HAP-1 (cell line): ENCODE data around the gene SMAD3.

Experiments
- DNase-seq, 2 experiments: peaks; one replicate each; pipeline ENCODE4 v3.0.0-alpha.2; 2016 to 2020; ENCODE audit warnings: low spot score in 2 of 2
- H3K27me3 ChIP-seq: fragments of 250-450 bp; sonication (Bioruptor Pico); 2 replicates; pipeline ENCODE4 v1.5.1; 2020; ENCODE audit warnings: low read depth, mild to moderate bottlenecking, moderate library complexity
- H3K36me3 ChIP-seq: fragments of 250-450 bp; sonication (Bioruptor Pico); replicated peaks from 2 replicates; pipeline ENCODE4 v1.5.1; 2020; ENCODE audit warnings: mild to moderate bottlenecking
- H3K4me1 ChIP-seq: fragments of 250-450 bp; sonication (Bioruptor Pico); 2 replicates; pipeline ENCODE4 v1.5.1; 2020; ENCODE audit warnings: mild to moderate bottlenecking
- H3K4me3 ChIP-seq: fragments of 250-450 bp; sonication (Bioruptor Pico); 2 replicates; pipeline ENCODE4 v1.5.1; 2020; ENCODE audit warnings: mild to moderate bottlenecking, moderate library complexity
- H3K9me3 ChIP-seq: fragments of 250-450 bp; sonication (Bioruptor Pico); 2 replicates; pipeline ENCODE4 v1.5.1; 2020; ENCODE audit warnings: mild to moderate bottlenecking, moderate library complexity
- in situ Hi-C: fragments of 300-500 bp; cut with MboI; formaldehyde crosslinking; loops from 3 replicates; pipeline ENCODE4 v1.14.3; 2020; ENCODE audit warnings: low sequenced_read_pairs, inconsistent platforms, mixed read lengths

Gene SMAD3

GRCh38 chr15:67137951-67138848, 72.8 kb downstream of the SMAD3 start:
- in situ Hi-C loops = no loop called here
- Histone ChIP-seq H3K4me1 (peaks cover 4% of the 10 kb centered on the region), H3K9me3 (no peaks in the 10 kb centered on the region), H3K36me3 (no peaks in the 10 kb centered on the region), H3K27me3 (no peaks in the 10 kb centered on the region), H3K4me3 (no peak overlapping the region)
- no peak for DNase-seq

DNA sequence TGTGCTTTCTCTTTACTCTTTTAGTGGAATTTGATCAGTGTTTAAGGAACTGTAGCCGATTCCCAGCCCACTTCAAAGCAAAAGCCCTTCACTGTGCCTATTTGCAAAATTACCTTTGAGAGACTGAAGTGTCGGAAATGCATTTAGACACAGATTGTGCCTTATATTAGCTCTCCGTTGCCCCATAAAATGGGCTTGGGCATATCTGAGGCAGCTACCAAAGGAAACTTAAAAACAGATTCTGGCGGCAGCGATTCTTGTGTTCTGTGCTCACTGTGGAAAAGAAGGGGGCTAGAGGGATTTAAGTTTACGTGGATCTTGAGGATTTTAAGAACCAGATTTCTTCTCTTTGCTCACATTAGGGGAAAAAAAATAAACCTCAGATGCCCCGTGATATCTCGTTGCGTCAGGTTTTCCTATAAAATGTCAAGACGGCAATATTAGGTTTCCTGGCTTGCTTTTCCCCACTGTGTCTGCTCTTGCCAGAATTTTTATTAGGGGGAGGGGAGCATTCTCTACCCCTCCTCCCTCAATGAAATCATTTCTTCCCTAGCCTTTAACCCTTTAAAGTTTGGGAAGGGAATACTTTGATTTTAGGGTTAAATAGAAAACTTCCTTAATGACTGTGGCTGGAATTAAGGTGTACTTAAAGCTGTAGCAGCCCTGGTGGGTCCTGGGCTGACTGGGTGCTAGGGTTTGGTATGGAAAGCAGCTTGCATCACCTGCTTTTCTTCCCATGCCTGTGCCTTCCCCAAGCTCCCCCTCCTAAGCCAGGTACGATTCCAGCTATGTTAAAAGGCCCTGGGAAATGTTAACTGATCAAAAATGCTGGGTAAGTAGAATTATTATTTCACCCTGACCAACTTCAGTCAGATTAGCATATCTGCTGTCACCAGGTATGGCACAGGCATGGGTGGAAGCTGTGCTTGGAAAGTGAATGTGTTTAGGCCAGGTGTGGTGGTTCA, 73.8 kb downstream of the SMAD3 start:
- no peak for DNase-seq
- in situ Hi-C loops = no loop called here
- H3K4me1 ChIP-seq = peaks cover 4% of the 10 kb centered on the region
- H3K4me3 ChIP-seq = no peak overlapping the region
- H3K36me3 ChIP-seq = no peaks in the 10 kb centered on the region
- H3K9me3 ChIP-seq = no peaks in the 10 kb centered on the region
- H3K27me3 ChIP-seq = no peaks in the 10 kb centered on the region

GRCh38 chr15:67140078-67140833, 74.9 kb downstream of the SMAD3 start:
- H3K27me3 ChIP-seq = no peaks in the 10 kb centered on the region
- no peaks in the 10 kb centered on the region for H3K36me3 ChIP-seq
- no peaks in the 10 kb centered on the region for H3K9me3 ChIP-seq
- in situ Hi-C loops = no loop called here
- no peak for DNase-seq
- no peak overlapping the region for H3K4me3 ChIP-seq
- peaks cover 8% of the 10 kb centered on the region for H3K4me1 ChIP-seq

GRCh38 chr15:67142092-67142766, 76.8 kb downstream of the SMAD3 start:
- Histone ChIP-seq H3K9me3 (no peaks in the 10 kb centered on the region), H3K36me3 (no peaks in the 10 kb centered on the region), H3K27me3 (no peaks in the 10 kb centered on the region), H3K4me1 (peaks cover 21% of the 10 kb centered on the region), H3K4me3 (no peak overlapping the region)
- DNase-seq = peak in 1 of 2 experiments; percentile 30
- in situ Hi-C loops = no loop called here

DNA sequence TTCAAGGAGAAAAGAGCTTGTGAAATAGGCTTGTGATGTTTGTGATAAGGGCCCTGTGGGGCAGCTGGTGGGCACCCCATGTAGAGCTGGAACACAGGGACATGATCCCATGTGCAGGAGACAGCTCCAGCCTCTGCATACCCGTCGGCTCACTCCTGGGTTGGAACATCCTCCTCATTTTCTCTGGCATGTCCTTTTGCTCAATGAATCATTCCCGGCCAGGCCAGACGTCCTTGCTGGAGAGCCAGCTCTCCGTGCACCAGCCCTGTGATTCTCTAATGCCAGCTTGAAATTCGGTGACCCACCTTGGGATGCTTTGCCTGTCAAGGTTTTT, 77.3 kb downstream of the SMAD3 start:
- no peak for DNase-seq
- H3K36me3 ChIP-seq = no peaks in the 10 kb centered on the region
- H3K4me3 ChIP-seq = no peak overlapping the region
- peaks cover 21% of the 10 kb centered on the region for H3K4me1 ChIP-seq
- in situ Hi-C loops = no loop called here
- H3K9me3 ChIP-seq = no peaks in the 10 kb centered on the region
- H3K27me3 ChIP-seq = no peaks in the 10 kb centered on the region

- Histone ChIP-seq H3K36me3 (no peaks in the 10 kb centered on the region), H3K27me3 (no peaks in the 10 kb centered on the region), H3K4me1 (peaks cover 26% of the 10 kb centered on the region), H3K9me3 (no peaks in the 10 kb centered on the region), H3K4me3 (no peak overlapping the region)
- in situ Hi-C loops = no loop called here
- DNase-seq = no peak
Measured at GRCh38 chr15:67143646-67144045, 78.2 kb downstream of the SMAD3 start.

GRCh38 chr15:67144609-67145311, 79.4 kb downstream of the SMAD3 start:
- no peak overlapping the region for H3K4me3 ChIP-seq
- H3K27me3 ChIP-seq = no peaks in the 10 kb centered on the region
- no peaks in the 10 kb centered on the region for H3K36me3 ChIP-seq
- peak in 1 of 2 experiments; percentile 42 for DNase-seq
- peaks cover 36% of the 10 kb centered on the region for H3K4me1 ChIP-seq
- in situ Hi-C loops = no loop called here
- H3K9me3 ChIP-seq = no peaks in the 10 kb centered on the region

- Histone ChIP-seq H3K27me3 (no peaks in the 10 kb centered on the region), H3K9me3 (no peaks in the 10 kb centered on the region)
- in situ Hi-C loops = no loop called here
Measured at GRCh38 chr15:67145312-67145610, 79.9 kb downstream of the SMAD3 start.

GRCh38 chr15:67145710-67146109, 80.3 kb downstream of the SMAD3 start:
- Histone ChIP-seq H3K36me3 (no peaks in the 10 kb centered on the region), H3K4me1 (peaks cover 44% of the 10 kb centered on the region), H3K27me3 (no peaks in the 10 kb centered on the region), H3K4me3 (no peak overlapping the region), H3K9me3 (no peaks in the 10 kb centered on the region)
- in situ Hi-C loops = no loop called here
- no peak for DNase-seq

More at GRCh38 chr15:67145312-67145610, 79.9 kb downstream of the SMAD3 start:
- H3K4me3 ChIP-seq = no peak overlapping the region
- peaks cover 41% of the 10 kb centered on the region for H3K4me1 ChIP-seq
- H3K36me3 ChIP-seq = no peaks in the 10 kb centered on the region
- no peak for DNase-seq

GRCh38 chr15:67146234-67146633, 80.8 kb downstream of the SMAD3 start:
- DNase-seq = peak in 1 of 2 experiments; percentile 45
- in situ Hi-C loops = no loop called here
- no peaks in the 10 kb centered on the region for H3K27me3 ChIP-seq
- no peaks in the 10 kb centered on the region for H3K9me3 ChIP-seq
- H3K4me1 ChIP-seq = peaks cover 48% of the 10 kb centered on the region
- H3K36me3 ChIP-seq = no peaks in the 10 kb centered on the region
- no peak overlapping the region for H3K4me3 ChIP-seq

DNA sequence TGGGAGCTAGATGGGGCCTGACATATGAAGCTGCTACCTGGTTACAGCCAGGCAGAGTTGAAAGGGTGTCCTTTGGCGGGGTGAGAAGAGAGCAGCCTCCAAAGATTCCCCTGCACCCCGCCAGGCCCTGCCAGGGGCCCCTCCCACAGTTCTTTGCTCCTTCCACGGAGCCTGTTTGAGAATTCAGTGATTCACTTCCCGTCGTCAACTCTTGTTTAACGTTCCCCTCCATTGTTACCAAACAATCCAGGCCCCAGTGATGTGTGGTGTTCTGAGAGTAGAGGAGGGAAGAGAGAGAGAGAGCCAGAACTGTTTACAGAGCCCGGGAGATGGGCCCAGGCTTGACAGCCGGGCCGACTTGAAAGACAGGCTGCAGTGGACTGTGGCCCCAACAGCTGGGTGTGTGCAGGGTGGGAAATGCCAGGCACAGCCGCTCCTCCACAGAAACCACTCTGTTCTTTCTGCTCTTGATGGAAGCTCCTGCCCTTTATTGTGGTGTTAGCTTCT, 81.5 kb downstream of the SMAD3 start:
- H3K4me3 ChIP-seq = no peak overlapping the region
- no peaks in the 10 kb centered on the region for H3K27me3 ChIP-seq
- peak in 1 of 2 experiments; percentile 40 for DNase-seq
- H3K4me1 ChIP-seq = peaks cover 46% of the 10 kb centered on the region
- H3K36me3 ChIP-seq = no peaks in the 10 kb centered on the region
- no peaks in the 10 kb centered on the region for H3K9me3 ChIP-seq
- in situ Hi-C loops = no loop called here

DNA sequence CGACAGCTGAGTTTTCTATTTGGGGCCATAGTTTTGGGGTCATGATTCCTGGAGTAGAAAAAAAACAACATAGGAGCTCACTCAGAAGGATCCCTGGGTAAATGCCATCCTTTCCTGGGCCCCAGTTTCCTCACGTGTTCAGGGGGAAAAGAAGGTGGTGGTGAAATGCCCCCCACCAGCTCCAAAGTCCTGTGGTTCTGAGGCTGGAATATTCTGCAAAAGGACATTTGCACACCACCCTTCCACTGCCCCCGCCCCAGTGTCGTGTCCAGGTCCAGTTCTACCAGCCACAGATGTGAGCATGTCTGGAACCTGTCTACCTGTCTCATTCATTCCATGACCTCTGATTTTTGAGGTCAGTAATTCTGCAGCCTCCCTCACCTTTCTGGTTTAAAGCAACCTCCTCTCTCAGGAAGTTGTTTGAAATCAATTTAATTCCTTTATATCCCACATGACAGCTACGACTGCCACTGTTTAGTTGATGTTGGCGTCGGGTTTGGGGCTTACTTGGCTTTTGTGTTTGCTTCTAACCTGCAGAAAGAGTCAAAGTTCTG, 82.1 kb downstream of the SMAD3 start:
- no peak for DNase-seq
- Histone ChIP-seq H3K27me3 (no peaks in the 10 kb centered on the region), H3K4me3 (no peak overlapping the region), H3K36me3 (no peaks in the 10 kb centered on the region), H3K9me3 (no peaks in the 10 kb centered on the region), H3K4me1 (peaks cover 46% of the 10 kb centered on the region)
- in situ Hi-C loops = no loop called here
